A549 treated with DMSO at 1 μM for 4 hours (cell line): ENCODE measurements around the gene COMMD10. TPM values are rescaled to one million over a fixed set of nuclear protein-coding genes. Genes with fewer than 3 reads are reported as not detected.

Experiments used
- total RNA-seq: library from RNA; stranded (reverse); fragments of 200-300 nt; extraction: Qiagen RNA extraction; gene quantifications from 5 replicates; pipeline ENCODE4 v1.2.3, GENCODE V29; 2022; ENCODE audit warnings: low read depth

The COMMD10 gene
- total RNA-seq, result 36.4 to 42.6 TPM (median 38.9 TPM) in 5 replicates

DNA sequence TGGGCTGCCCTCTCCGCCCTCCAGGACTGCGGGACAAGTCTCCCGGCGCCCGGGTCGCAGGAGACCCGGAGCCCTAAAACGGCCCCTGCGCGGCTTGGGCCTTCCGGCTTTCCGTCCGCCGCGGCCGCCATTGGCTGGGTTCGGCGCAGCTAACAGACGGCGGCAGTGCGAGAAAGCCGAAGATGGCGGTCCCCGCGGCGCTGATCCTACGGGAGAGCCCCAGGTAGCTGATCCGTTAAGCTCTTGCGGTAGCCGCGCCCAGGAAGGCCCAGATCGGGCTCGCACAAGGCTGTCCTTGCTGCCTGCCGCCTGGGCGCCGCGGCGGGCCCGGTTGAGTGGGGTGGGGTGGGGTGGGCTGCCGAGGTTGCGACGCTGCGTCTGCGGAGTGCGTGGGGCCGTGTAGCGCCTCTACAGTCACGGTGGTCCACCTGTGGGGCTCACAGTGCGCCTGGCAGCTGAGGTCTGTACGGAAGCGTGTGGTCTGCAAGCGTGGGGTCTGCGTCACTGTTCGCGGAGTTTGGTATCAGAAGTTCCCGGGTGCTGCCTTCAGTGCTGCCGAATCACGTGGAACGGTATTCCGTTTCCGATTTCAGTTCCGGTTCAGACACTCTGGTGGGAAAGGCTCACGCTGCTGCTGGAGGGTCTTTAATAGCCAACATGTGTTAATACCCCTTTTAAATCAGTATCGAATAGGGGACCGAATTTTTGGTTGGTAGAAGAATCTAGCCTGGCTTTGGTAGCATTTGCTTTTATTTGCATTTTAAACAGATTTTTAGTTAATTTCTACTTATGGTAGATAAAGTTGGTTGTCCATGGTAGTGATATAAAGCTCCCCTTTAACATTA, at the start of gene COMMD10:
TSS of gene COMMD10 (plus strand) at position 155 of the 845 bp plus-strand sequence.

Other genes with a start within 250 kb of the COMMD10 start
- gene ATG12, start 243.5 kb upstream of the COMMD10 start, total RNA-seq, result 46.8 to 59.0 TPM (median 53.1 TPM) in 5 replicates
- 53.2 to 85.5 TPM (median 77.4 TPM) in 5 replicates for gene AP3S1, start 243.1 kb upstream of the COMMD10 start, total RNA-seq
- gene LVRN, start 122.5 kb upstream of the COMMD10 start, total RNA-seq, result 0.07 to 0.19 TPM (median 0.17 TPM) in 5 replicates
- gene ARL14EPL, start 52.6 kb upstream of the COMMD10 start, total RNA-seq, result 0.09 to 0.54 TPM (median 0.29 TPM) in 4 of 5 replicates, not detected in the other